Ishikawa (cell line): ENCODE data around the gene BHLHA15.

Experiments
- CEBPB ChIP-seq: IDR thresholded peaks from 2 replicates; pipeline ENCODE4 v1.6.1; 2012
- CREB1 ChIP-seq: IDR thresholded peaks from 2 replicates; pipeline ENCODE4 v1.6.1; 2012; ENCODE audit warnings: low read depth
- EGR1 ChIP-seq: IDR thresholded peaks from 2 replicates; pipeline ENCODE4 v1.6.1; 2012
- EP300 ChIP-seq: IDR thresholded peaks from 2 replicates; pipeline ENCODE4 v1.6.1; 2012; ENCODE audit warnings: borderline replicate concordance
- FOXM1 ChIP-seq: IDR thresholded peaks from 2 replicates; pipeline ENCODE4 v1.6.1; 2012; ENCODE audit warnings: low read depth, borderline replicate concordance
- MAX ChIP-seq: IDR thresholded peaks from 2 replicates; pipeline ENCODE4 v1.6.1; 2012
- NFIC ChIP-seq: IDR thresholded peaks from 2 replicates; pipeline ENCODE4 v1.6.1; 2012
- RAD21 ChIP-seq: IDR thresholded peaks from 2 replicates; pipeline ENCODE4 v1.6.1; 2012; ENCODE audit warnings: low read depth
- REST ChIP-seq: IDR thresholded peaks from 2 replicates; pipeline ENCODE4 v1.6.1; 2012; ENCODE audit warnings: low read depth, mild to moderate bottlenecking
- TAF1 ChIP-seq: IDR thresholded peaks from 2 replicates; pipeline ENCODE4 v1.6.1; 2012; ENCODE audit warnings: low read depth, mild to moderate bottlenecking
- TCF12 ChIP-seq: IDR thresholded peaks from 2 replicates; pipeline ENCODE4 v1.6.1; 2012; ENCODE audit warnings: low read depth
- TEAD4 ChIP-seq: IDR thresholded peaks from 2 replicates; pipeline ENCODE4 v1.6.1; 2012
- USF1 ChIP-seq: IDR thresholded peaks from 2 replicates; pipeline ENCODE4 v1.6.1; 2012
- YY1 ChIP-seq: IDR thresholded peaks from 2 replicates; pipeline ENCODE4 v1.6.1; 2012; ENCODE audit warnings: low read depth
- ZBTB7A ChIP-seq: IDR thresholded peaks from 2 replicates; pipeline ENCODE4 v1.6.1; 2012; ENCODE audit warnings: low read depth

Gene BHLHA15

GRCh38 chr7:98177553-98177952 is 33.7 kb upstream of the BHLHA15 start:
- TF ChIP-seq EP300 (no peak), TEAD4 (no peak), MAX (no peak), RAD21 (no peak), ZBTB7A (no peak), USF1 (no peak), CEBPB (no peak), EGR1 (no peak), REST (no peak), NFIC (no peak), TAF1 (no peak), CREB1 (no peak), FOXM1 (no peak), TCF12 (no peak), YY1 (no peak)

- no peak for TF ChIP-seq EP300
- no peak for TF ChIP-seq ZBTB7A
- TF ChIP-seq REST: no peak
- no peak for TF ChIP-seq TCF12
- TF ChIP-seq RAD21: no peak
- TF ChIP-seq YY1: no peak
- TF ChIP-seq EGR1: no peak
- TF ChIP-seq CEBPB: no peak
- no peak for TF ChIP-seq TAF1
Measured at GRCh38 chr7:98178321-98178720, 32.9 kb upstream of the BHLHA15 start.

GRCh38 chr7:98178762-98179490 is 32.3 kb upstream of the BHLHA15 start:
- TF ChIP-seq RAD21 (no peak), TAF1 (no peak), USF1 (no peak), EP300 (no peak), ZBTB7A (no peak), EGR1 (no peak), REST (no peak), TEAD4 (no peak), MAX (no peak), FOXM1 (no peak), CEBPB (no peak), NFIC (no peak), YY1 (no peak), CREB1 (no peak), TCF12 (no peak)

GRCh38 chr7:98180751-98181150 is 30.5 kb upstream of the BHLHA15 start:
- TF ChIP-seq REST: no peak
- no peak for TF ChIP-seq CREB1
- no peak for TF ChIP-seq EGR1
- TF ChIP-seq TAF1: no peak
- no peak for TF ChIP-seq ZBTB7A
- TF ChIP-seq USF1: no peak
